B cell (primary cell): ENCODE measurements around the gene CACNG7. TPM values are rescaled to one million over a fixed set of nuclear protein-coding genes. Genes with fewer than 3 reads are reported as not detected.

ENCODE experiments used
- ATAC-seq: fragments of 200-7000 bp; cut with Tn5 transposase; one replicate; pipeline ENCODE4 v1.10.0; 2021; ENCODE audit warnings: low read depth, mild to moderate bottlenecking, moderate number of reproducible peaks, moderate library complexity
- CTCF ChIA-PET: fragments of 350-600 bp; sonication (Branson Sonifier 250); formaldehyde crosslinking; loops from one replicate; lab custom pipeline; 2021; ENCODE audit warnings: antibody characterized with exemption, inconsistent platforms; lab: Charles Lee
- POLR2A ChIA-PET: fragments of 350-600 bp; sonication (Branson Sonifier 250); formaldehyde crosslinking; loops from one replicate; lab custom pipeline; 2021; ENCODE audit warnings: antibody characterized with exemption; lab: Charles Lee
- DNase-seq: peaks from one replicate; pipeline ENCODE4 v3.0.0; 2013
- H2AFZ ChIP-seq: 2 replicates; pipeline ENCODE4 v1.6.1; 2012; ENCODE audit warnings: mild to moderate bottlenecking, low read depth, low read length; ENCODE audit not compliant: insufficient read depth, poor library complexity, severe bottlenecking
- H3K27ac ChIP-seq, 2 donors: 1 replicate in 1 of 2; 2 replicates in 1 of 2; pipeline ENCODE4 v1.5.1; 2012 to 2013; ENCODE audit warnings: low read length in 2 of 2, mild to moderate bottlenecking in 2 of 2, moderate library complexity in 1 of 2
- H3K27me3 ChIP-seq, 4 experiments: fragments of 200-600 bp in 1 of 4; sonication (generic) in 1 of 4; replicated peaks in 1 of 4; 1 replicate in 2 of 4; 2 replicates in 2 of 4; pipeline versions ENCODE4 v1.6.1 to v1.7.0; 2013 to 2016; ENCODE audit warnings: low read length in 3 of 4, mild to moderate bottlenecking in 2 of 4, mixed read lengths in 1 of 4, moderate library complexity in 1 of 4; ENCODE audit not compliant: insufficient read depth in 4 of 4, control insufficient read depth in 3 of 4; ENCODE audit errors: control extremely low read depth in 1 of 4
- H3K36me3 ChIP-seq, 2 experiments: replicated peaks in 1 of 2; 1 replicate in 1 of 2; 2 replicates in 1 of 2; pipeline versions ENCODE4 v1.6.1 to v1.7.1; 2013; ENCODE audit warnings: low read length in 1 of 2; ENCODE audit not compliant: insufficient read depth in 2 of 2, control insufficient read depth in 1 of 2; ENCODE audit errors: control extremely low read depth in 1 of 2, extremely low read depth in 1 of 2
- H3K4me1 ChIP-seq, 2 donors: fragments of 200-600 bp in 1 of 2; sonication (generic) in 1 of 2; 1 replicate in 1 of 2; 2 replicates in 1 of 2; pipeline versions ENCODE4 v1.5.1 to v1.6.1; 2013 to 2017; ENCODE audit warnings: low read length in 2 of 2; ENCODE audit not compliant: control insufficient read depth in 2 of 2, insufficient read depth in 2 of 2
- H3K4me2 ChIP-seq: replicated peaks from 2 replicates; pipeline ENCODE3; 2012; ENCODE audit warnings: mild to moderate bottlenecking, low read depth, low read length; ENCODE audit not compliant: poor library complexity, severe bottlenecking
- H3K4me3 ChIP-seq, 5 experiments: fragments of 200-600 bp in 1 of 5; sonication (generic) in 1 of 5; 1 replicate in 3 of 5; 2 replicates in 2 of 5; pipeline versions ENCODE4 v1.5.1 to v1.7.0; 2011 to 2016; ENCODE audit warnings: low read length in 4 of 5, mild to moderate bottlenecking in 4 of 5, low read depth in 2 of 5, control low read depth in 1 of 5, moderate library complexity in 1 of 5; ENCODE audit not compliant: insufficient read depth in 1 of 5; ENCODE audit errors: control extremely low read depth in 1 of 5, extremely low read depth in 1 of 5
- H3K79me2 ChIP-seq: fragments of 200-600 bp; sonication (generic); one replicate; pipeline ENCODE4 v1.6.0; 2016; ENCODE audit warnings: low read length; ENCODE audit not compliant: control insufficient read depth, insufficient read depth
- H3K9ac ChIP-seq: fragments of 200-600 bp; sonication (generic); 2 replicates; pipeline ENCODE4 v1.6.1; 2017; ENCODE audit warnings: mild to moderate bottlenecking, low read length, moderate library complexity
- H3K9me3 ChIP-seq, 3 donors: one replicate each; pipeline versions ENCODE4 v1.6.1 to v1.7.1; 2013; ENCODE audit warnings: low read length in 2 of 3; ENCODE audit not compliant: control insufficient read depth in 2 of 3, insufficient read depth in 1 of 3; ENCODE audit errors: control extremely low read depth in 1 of 3
- H4K20me1 ChIP-seq: 2 replicates; pipeline ENCODE4 v1.6.0; 2012; ENCODE audit warnings: mild to moderate bottlenecking, low read length; ENCODE audit not compliant: insufficient read depth, control insufficient read depth, poor library complexity, severe bottlenecking
- H3K27ac Mint-ChIP-seq: one replicate; pipeline ENCODE4 v1.8.0; 2021; ENCODE audit warnings: mixed read lengths
- H3K27me3 Mint-ChIP-seq: one replicate; pipeline ENCODE4 v1.8.0; 2021; ENCODE audit warnings: mixed read lengths
- H3K4me1 Mint-ChIP-seq: one replicate; pipeline ENCODE4 v1.8.0; 2021; ENCODE audit warnings: mixed read lengths
- H3K4me3 Mint-ChIP-seq: one replicate; pipeline ENCODE4 v1.8.0; 2021; ENCODE audit warnings: mixed read lengths
- H3K9me3 Mint-ChIP-seq: one replicate; pipeline ENCODE4 v1.8.0; 2022; ENCODE audit warnings: mixed read lengths; ENCODE audit not compliant: insufficient read depth
- EZH2 ChIP-seq: IDR thresholded peaks from 2 replicates; pipeline ENCODE4 v1.6.1; 2012; ENCODE audit warnings: borderline replicate concordance, low read depth, mild to moderate bottlenecking, moderate library complexity, low read length; ENCODE audit not compliant: insufficient read depth, poor library complexity, severe bottlenecking
- WGBS: methylation state at CpG from one replicate; pipeline ENCODE4 v1.1.5; 2013; ENCODE audit warnings: missing lambda C conversion rate; ENCODE audit not compliant: insufficient coverage; 5-methylcytosine and 5-hydroxymethylcytosine counted together
- intact Hi-C: fragments of 100-400 bp; cut with micrococcal nuclease; formaldehyde crosslinking; loops from one replicate; pipeline ENCODE4 v1.10.0; 2022
- polyA plus RNA-seq: library from polyadenylated mRNA; depleted of rRNA; stranded (reverse); fragments of >200 nt; gene quantifications from 2 replicates; pipeline ENCODE4 v1.2.3, GENCODE V29; 2012
- total RNA-seq, 2 donors: library from RNA; stranded (reverse); fragments of 120-200 nt in 1 of 2; gene quantifications; 1 replicate in 1 of 2; 2 replicates in 1 of 2; pipeline versions ENCODE4 v1.2.3 to v1.2.4, GENCODE V29; 2013 to 2022
- TF ChIP-seq, protein P1 (sequence below): fragments of 200-600 bp; IDR thresholded peaks from one replicate; pipeline ENCODE4 v1.8.0; 2022; ENCODE audit warnings: antibody characterized with exemption, mild to moderate bottlenecking

CACNG7 gene
- total and polyA plus RNA-seq, 2 donors (not counting 1 experiment from before 2014, with no cell fraction given): not detected

GRCh38 chr19:53992815-53993214 is 83.7 kb downstream of the CACNG7 start:
- H3K36me3 ChIP-seq: no peaks in the 10 kb centered on the region
- Mint-ChIP-seq H3K27ac (no peak overlapping the region), H3K4me3 (no peak overlapping the region), H3K27me3 (peaks cover 49% of the 10 kb centered on the region), H3K4me1 (peaks cover 3% of the 10 kb centered on the region), H3K9me3 (no peaks in the 10 kb centered on the region)
- WGBS: 26% methylated on average over 43 of the region's 43 CpGs
- no peak overlapping the region for H3K4me3 ChIP-seq
- CTCF ChIA-PET: no interaction called here
- no peak overlapping the region for H3K27ac ChIP-seq
- peaks cover 4% of the 10 kb centered on the region in 2 donors for H3K4me1 ChIP-seq
- no peak for DNase-seq
- H3K79me2 ChIP-seq: no peaks in the 10 kb centered on the region
- intact Hi-C loops: no loop called here
- POLR2A ChIA-PET: no interaction called here
- no peak overlapping the region for H2AFZ ChIP-seq
- H4K20me1 ChIP-seq: no peaks in the 10 kb centered on the region
- H3K9ac ChIP-seq: no peak overlapping the region
- no peak for ATAC-seq
- TF ChIP-seq EZH2: no peak
- TF ChIP-seq, protein P1, sequence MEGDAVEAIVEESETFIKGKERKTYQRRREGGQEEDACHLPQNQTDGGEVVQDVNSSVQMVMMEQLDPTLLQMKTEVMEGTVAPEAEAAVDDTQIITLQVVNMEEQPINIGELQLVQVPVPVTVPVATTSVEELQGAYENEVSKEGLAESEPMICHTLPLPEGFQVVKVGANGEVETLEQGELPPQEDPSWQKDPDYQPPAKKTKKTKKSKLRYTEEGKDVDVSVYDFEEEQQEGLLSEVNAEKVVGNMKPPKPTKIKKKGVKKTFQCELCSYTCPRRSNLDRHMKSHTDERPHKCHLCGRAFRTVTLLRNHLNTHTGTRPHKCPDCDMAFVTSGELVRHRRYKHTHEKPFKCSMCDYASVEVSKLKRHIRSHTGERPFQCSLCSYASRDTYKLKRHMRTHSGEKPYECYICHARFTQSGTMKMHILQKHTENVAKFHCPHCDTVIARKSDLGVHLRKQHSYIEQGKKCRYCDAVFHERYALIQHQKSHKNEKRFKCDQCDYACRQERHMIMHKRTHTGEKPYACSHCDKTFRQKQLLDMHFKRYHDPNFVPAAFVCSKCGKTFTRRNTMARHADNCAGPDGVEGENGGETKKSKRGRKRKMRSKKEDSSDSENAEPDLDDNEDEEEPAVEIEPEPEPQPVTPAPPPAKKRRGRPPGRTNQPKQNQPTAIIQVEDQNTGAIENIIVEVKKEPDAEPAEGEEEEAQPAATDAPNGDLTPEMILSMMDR: no peak
- H3K4me2 ChIP-seq: no peak overlapping the region
- H3K27me3 ChIP-seq: peaks cover 0 to 28% (median 6%) of the 10 kb centered on the region in 4 experiments
- H3K9me3 ChIP-seq: peaks cover 0 to 20% (median 0%) of the 10 kb centered on the region in 3 donors

DNA sequence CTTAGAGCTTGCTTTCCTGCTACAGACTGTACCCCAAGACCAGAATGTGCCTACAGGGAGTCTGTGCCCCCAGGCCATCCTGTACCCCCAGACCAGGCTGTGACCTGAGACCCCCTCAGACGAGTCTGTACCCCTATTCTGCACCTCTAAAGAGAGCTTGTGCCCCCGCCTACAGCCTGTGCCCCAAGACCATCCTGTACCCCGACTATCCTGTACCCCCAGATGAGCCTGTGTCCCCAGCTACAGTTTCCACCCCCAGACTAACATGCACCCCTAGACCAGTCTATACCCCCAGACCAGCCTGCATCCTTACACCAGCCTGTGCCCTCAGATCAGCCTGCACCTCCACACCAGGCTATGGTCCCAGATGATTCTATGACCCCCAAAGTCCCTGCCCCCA is 84.4 kb downstream of the CACNG7 start:
- H3K4me2 ChIP-seq: no peak overlapping the region
- no peaks in the 10 kb centered on the region for H4K20me1 ChIP-seq
- intact Hi-C loops: no loop called here
- no peak overlapping the region for H3K4me3 ChIP-seq
- Mint-ChIP-seq H3K4me3 (no peak overlapping the region), H3K27me3 (peaks cover 49% of the 10 kb centered on the region), H3K4me1 (peaks cover 3% of the 10 kb centered on the region), H3K9me3 (no peaks in the 10 kb centered on the region), H3K27ac (no peak overlapping the region)
- no peak overlapping the region for H3K9ac ChIP-seq
- H3K27me3 ChIP-seq: peaks cover 0 to 28% (median 6%) of the 10 kb centered on the region in 4 experiments
- no peak overlapping the region for H3K27ac ChIP-seq
- DNase-seq (no peak), ATAC-seq (no peak)
- peaks cover 0 to 20% (median 0%) of the 10 kb centered on the region in 3 donors for H3K9me3 ChIP-seq
- H2AFZ ChIP-seq: no peak overlapping the region
- WGBS: 66% methylated on average over 3 of the region's 3 CpGs
- no peaks in the 10 kb centered on the region for H3K79me2 ChIP-seq
- TF ChIP-seq EZH2: no peak
- peaks cover 4% of the 10 kb centered on the region in 2 donors for H3K4me1 ChIP-seq
- CTCF ChIA-PET: no interaction called here
- H3K36me3 ChIP-seq: no peaks in the 10 kb centered on the region
- POLR2A ChIA-PET: no interaction called here

Other genes with a start within 250 kb of the CACNG7 start
- gene NLRP12, start 85.0 kb upstream of the CACNG7 start, total RNA-seq: not detected in 2 replicates
- 0.22 and 0.26 TPM in 2 replicates for gene NLRP12, start 85.0 kb upstream of the CACNG7 start, polyA plus RNA-seq
- gene MYADM, start 41.4 kb upstream of the CACNG7 start, total RNA-seq: 18.5 and 18.9 TPM in 2 replicates
- 172 and 184 TPM in 2 replicates for gene MYADM, start 41.4 kb upstream of the CACNG7 start, polyA plus RNA-seq
- gene PRKCG, start 27.1 kb upstream of the CACNG7 start, total RNA-seq: not detected in 2 replicates
- gene PRKCG, start 27.1 kb upstream of the CACNG7 start, polyA plus RNA-seq: 0.31 and 2.6 TPM in 2 replicates
- not detected in 2 replicates for gene CACNG8, start 53.7 kb downstream of the CACNG7 start, total RNA-seq
- not detected in 2 replicates for gene CACNG8, start 53.7 kb downstream of the CACNG7 start, polyA plus RNA-seq
- not detected in 2 replicates for gene CACNG6, start 82.4 kb downstream of the CACNG7 start, total RNA-seq
- not detected in 2 replicates for gene CACNG6, start 82.4 kb downstream of the CACNG7 start, polyA plus RNA-seq
- gene VSTM1, start 154.6 kb downstream of the CACNG7 start, total RNA-seq: not detected in 2 replicates
- gene VSTM1, start 154.6 kb downstream of the CACNG7 start, polyA plus RNA-seq: 0.58 and 0.82 TPM in 2 replicates
- gene TARM1, start 172.1 kb downstream of the CACNG7 start, total RNA-seq: not detected in 2 replicates
- gene TARM1, start 172.1 kb downstream of the CACNG7 start, polyA plus RNA-seq: not detected in 2 replicates
- gene OSCAR, start 191.5 kb downstream of the CACNG7 start, total RNA-seq: not detected in 2 replicates
- gene OSCAR, start 191.5 kb downstream of the CACNG7 start, polyA plus RNA-seq: 1.1 and 1.7 TPM in 2 replicates
- 91.8 and 94.4 TPM in 2 replicates for gene NDUFA3, start 193.6 kb downstream of the CACNG7 start, total RNA-seq
- 46.6 and 55.4 TPM in 2 replicates for gene NDUFA3, start 193.6 kb downstream of the CACNG7 start, polyA plus RNA-seq
- gene TFPT, start 206.4 kb downstream of the CACNG7 start, total RNA-seq: 10.4 and 12.7 TPM in 2 replicates
- gene TFPT, start 206.4 kb downstream of the CACNG7 start, polyA plus RNA-seq: 8.4 and 8.7 TPM in 2 replicates
- 65.4 and 66.2 TPM in 2 replicates for gene PRPF31, start 206.5 kb downstream of the CACNG7 start, total RNA-seq
- gene PRPF31, start 206.5 kb downstream of the CACNG7 start, polyA plus RNA-seq: 61.2 and 62.4 TPM in 2 replicates
- gene CNOT3, start 228.5 kb downstream of the CACNG7 start, total RNA-seq: 71.0 and 82.1 TPM in 2 replicates
- 28.1 and 28.5 TPM in 2 replicates for gene CNOT3, start 228.5 kb downstream of the CACNG7 start, polyA plus RNA-seq